WI38 (cell line): ENCODE data around the gene GPR141.

Experiments used
- H3K4me3 ChIP-seq: 2 replicates; pipeline ENCODE4 v1.5.1; 2011; ENCODE audit warnings: low read depth, mild to moderate bottlenecking, control low read depth, low read length
- CTCF ChIP-seq: IDR thresholded peaks from 2 replicates; pipeline ENCODE4 v1.5.1; 2012; ENCODE audit warnings: low read depth, mild to moderate bottlenecking, control low read depth, low read length

The GPR141 gene

GRCh38 chr7:37732888-37733287, 49.3 kb downstream of the GPR141 start:
- no peak overlapping the region for H3K4me3 ChIP-seq
- TF ChIP-seq CTCF, result no peak

- no peak overlapping the region for H3K4me3 ChIP-seq
- no peak for TF ChIP-seq CTCF
Observed at GRCh38 chr7:37735196-37735595, 51.6 kb downstream of the GPR141 start.

GRCh38 chr7:37738321-37738720, 54.8 kb downstream of the GPR141 start:
- no peak overlapping the region for H3K4me3 ChIP-seq
- no peak for TF ChIP-seq CTCF

GRCh38 chr7:37740398-37740797, 56.8 kb downstream of the GPR141 start:
- no peak for TF ChIP-seq CTCF
- H3K4me3 ChIP-seq, result no peak overlapping the region

GRCh38 chr7:37741776-37742175, 58.2 kb downstream of the GPR141 start:
- no peak overlapping the region for H3K4me3 ChIP-seq
- TF ChIP-seq CTCF, result no peak

- no peak for TF ChIP-seq CTCF
- no peak overlapping the region for H3K4me3 ChIP-seq
Observed at GRCh38 chr7:37751096-37751495, 67.5 kb downstream of the GPR141 start.

- TF ChIP-seq CTCF, result no peak
- H3K4me3 ChIP-seq, result no peak overlapping the region
Observed at GRCh38 chr7:37753398-37754050, 70.0 kb downstream of the GPR141 start.
